HEK293 (cell line): ENCODE results near the gene PKN1.

Experiments used
- ELK4 ChIP-seq: IDR thresholded peaks from 2 replicates; pipeline ENCODE4 v1.6.1; 2011; ENCODE audit warnings: mild to moderate bottlenecking, low read depth, low read length, borderline replicate concordance
- GLIS2 ChIP-seq: fragments of 450-650 bp; formaldehyde crosslinking; IDR thresholded peaks from 2 replicates; pipeline ENCODE4 v1.5.1; 2016; ENCODE audit warnings: missing biosample characterization, missing genetic modification characterization
- KLF1 ChIP-seq: fragments of 450-650 bp; formaldehyde crosslinking; IDR thresholded peaks from 2 replicates; pipeline ENCODE4 v1.5.1; 2016; ENCODE audit warnings: missing biosample characterization, missing genetic modification characterization
- KLF17 ChIP-seq: fragments of 450-650 bp; formaldehyde crosslinking; IDR thresholded peaks from 2 replicates; pipeline ENCODE4 v1.5.1; 2016; ENCODE audit warnings: missing biosample characterization, missing genetic modification characterization
- KLF8 ChIP-seq: fragments of 450-650 bp; formaldehyde crosslinking; IDR thresholded peaks from 2 replicates; pipeline ENCODE4 v1.5.1; 2016; ENCODE audit warnings: missing biosample characterization, missing genetic modification characterization
- KLF9 ChIP-seq: fragments of 450-650 bp; formaldehyde crosslinking; IDR thresholded peaks from 2 replicates; pipeline ENCODE4 v1.5.1; 2016; ENCODE audit warnings: missing biosample characterization, missing genetic modification characterization, low read depth
- MEIS1 ChIP-seq: sonication (generic); formaldehyde crosslinking; IDR thresholded peaks from 2 replicates; pipeline ENCODE4 v1.8.1; 2022; ENCODE audit warnings: missing genetic modification reagents, mild to moderate bottlenecking, borderline replicate concordance
- OVOL3 ChIP-seq: fragments of 450-650 bp; formaldehyde crosslinking; IDR thresholded peaks from 2 replicates; pipeline ENCODE4 v1.5.1; 2016; ENCODE audit warnings: missing biosample characterization, missing genetic modification characterization
- PBX3 ChIP-seq: sonication (generic); formaldehyde crosslinking; IDR thresholded peaks from 2 replicates; pipeline ENCODE4 v1.8.1; 2022; ENCODE audit warnings: mild to moderate bottlenecking, moderate library complexity, missing genetic modification reagents
- SP7 ChIP-seq: fragments of 450-650 bp; formaldehyde crosslinking; IDR thresholded peaks from 2 replicates; pipeline ENCODE4 v1.5.1; 2016; ENCODE audit warnings: missing biosample characterization, missing genetic modification characterization
- ZBTB44 ChIP-seq: fragments of 450-650 bp; IDR thresholded peaks from 2 replicates; pipeline ENCODE4 v1.5.1; 2018; ENCODE audit warnings: missing biosample characterization, mild to moderate bottlenecking, missing genetic modification characterization
- ZFHX2 ChIP-seq: fragments of 450-650 bp; formaldehyde crosslinking; conservative IDR thresholded peaks from 2 replicates; pipeline ENCODE4 v1.5.1; 2016; ENCODE audit warnings: missing biosample characterization, missing genetic modification characterization
- ZNF138 ChIP-seq: fragments of 450-650 bp; formaldehyde crosslinking; IDR thresholded peaks from 2 replicates; pipeline ENCODE4 v1.5.1; 2016; ENCODE audit warnings: missing biosample characterization, missing genetic modification characterization, borderline replicate concordance
- ZNF146 ChIP-seq: fragments of 450-650 bp; formaldehyde crosslinking; IDR thresholded peaks from 2 replicates; pipeline ENCODE4 v1.5.1; 2016; ENCODE audit warnings: missing biosample characterization, missing genetic modification characterization
- ZNF174 ChIP-seq: fragments of 450-650 bp; formaldehyde crosslinking; IDR thresholded peaks from 2 replicates; pipeline ENCODE4 v1.5.0; 2017; ENCODE audit warnings: missing biosample characterization, mild to moderate bottlenecking, missing genetic modification characterization
- ZNF2 ChIP-seq: fragments of 450-650 bp; formaldehyde crosslinking; IDR thresholded peaks from 2 replicates; pipeline ENCODE4 v1.5.1; 2016; ENCODE audit warnings: missing biosample characterization, missing genetic modification characterization
- ZNF214 ChIP-seq: fragments of 450-650 bp; formaldehyde crosslinking; IDR thresholded peaks from 2 replicates; pipeline ENCODE4 v1.5.1; 2017; ENCODE audit warnings: missing biosample characterization, mild to moderate bottlenecking, missing genetic modification characterization, borderline replicate concordance
- ZNF37A ChIP-seq: fragments of 450-650 bp; IDR thresholded peaks from 2 replicates; pipeline ENCODE4 v1.5.1; 2018; ENCODE audit warnings: missing biosample characterization, missing genetic modification characterization
- ZNF398 ChIP-seq: fragments of 450-650 bp; formaldehyde crosslinking; IDR thresholded peaks from 2 replicates; pipeline ENCODE4 v1.5.1; 2017; ENCODE audit warnings: missing biosample characterization, missing genetic modification characterization
- ZNF513 ChIP-seq: fragments of 450-650 bp; IDR thresholded peaks from 2 replicates; pipeline ENCODE4 v1.5.1; 2018; ENCODE audit warnings: missing biosample characterization, missing genetic modification characterization
- ZNF514 ChIP-seq: fragments of 450-650 bp; formaldehyde crosslinking; IDR thresholded peaks from 2 replicates; pipeline ENCODE4 v1.5.1; 2016; ENCODE audit warnings: missing biosample characterization, missing genetic modification characterization
- ZNF677 ChIP-seq: fragments of 450-650 bp; IDR thresholded peaks from 2 replicates; pipeline ENCODE4 v1.5.0; 2018; ENCODE audit warnings: missing biosample characterization, mild to moderate bottlenecking, missing genetic modification characterization, moderate library complexity
- ZNF785 ChIP-seq: fragments of 450-650 bp; formaldehyde crosslinking; IDR thresholded peaks from 2 replicates; pipeline ENCODE4 v1.5.1; 2016; ENCODE audit warnings: missing biosample characterization, missing genetic modification characterization
- ZSCAN16 ChIP-seq: fragments of 450-650 bp; formaldehyde crosslinking; IDR thresholded peaks from 2 replicates; pipeline ENCODE4 v1.5.1; 2016; ENCODE audit warnings: missing biosample characterization, missing genetic modification characterization
- ZSCAN30 ChIP-seq: fragments of 450-650 bp; IDR thresholded peaks from 2 replicates; pipeline ENCODE4 v1.5.1; 2018; ENCODE audit warnings: missing biosample characterization, mild to moderate bottlenecking, missing genetic modification characterization, moderate library complexity
- ZSCAN4 ChIP-seq: fragments of 450-650 bp; formaldehyde crosslinking; IDR thresholded peaks from 2 replicates; pipeline ENCODE4 v1.5.1; 2017; ENCODE audit warnings: missing biosample characterization, missing genetic modification characterization
- ZSCAN5A ChIP-seq: fragments of 450-650 bp; formaldehyde crosslinking; IDR thresholded peaks from 2 replicates; pipeline ENCODE4 v1.5.1; 2016; ENCODE audit warnings: missing biosample characterization, missing genetic modification characterization
- ZXDB ChIP-seq: fragments of 450-650 bp; formaldehyde crosslinking; IDR thresholded peaks from 2 replicates; pipeline ENCODE4 v1.5.1; 2016; ENCODE audit warnings: missing biosample characterization, missing genetic modification characterization

Gene PKN1

GRCh38 chr19:14517840-14518505, 84.9 kb downstream of the PKN1 start, which contains the start of gene DNAJB1 (continued):
- peak; percentile 13; the same call in 1 of the 2 replicates for TF ChIP-seq ZBTB44 (tag by site-specific recombination)
- TF ChIP-seq OVOL3 (tag by site-specific recombination), result peak; percentile 63; the same call in 1 of the 2 replicates
- no peak for TF ChIP-seq ZNF514
- TF ChIP-seq ZNF214, result no peak
- peak; percentile 38 for TF ChIP-seq SP7 (tag by site-specific recombination)
- TF ChIP-seq ZFHX2, result peak; percentile 6; the same call in 1 of the 2 replicates
- TF ChIP-seq KLF1 (tag by site-specific recombination), result peak; percentile 54; the same call in 1 of the 2 replicates
- peak; percentile 67 for TF ChIP-seq ZNF2 (tag by site-specific recombination)
- TF ChIP-seq ZSCAN5A (tag by site-specific recombination), result peak; percentile 69; the same call in 1 of the 2 replicates
- peak; percentile 49 for TF ChIP-seq ZNF398 (tag by site-specific recombination)
- no peak; the same call in 1 of the 2 replicates for TF ChIP-seq PBX3 (CRISPR knock-in tag)
- no peak; the same call in 1 of the 2 replicates for TF ChIP-seq ZNF138 (tag by site-specific recombination)
- TF ChIP-seq ELK4, result 0 out of 2 replicates have a peak, but pooled peaks have one; percentile 64
- TF ChIP-seq GLIS2 (tag by site-specific recombination), result peak; percentile 78
- peak; percentile 35; the same call in 1 of the 2 replicates for TF ChIP-seq ZNF146 (tag by site-specific recombination)
- no peak for TF ChIP-seq ZSCAN4 (tag by site-specific recombination)
- TF ChIP-seq MEIS1 (CRISPR knock-in tag), result no peak
- TF ChIP-seq ZSCAN16, result peak; percentile 23; the same call in 1 of the 2 replicates
- no peak for TF ChIP-seq ZNF785 (tag by site-specific recombination)
- no peak for TF ChIP-seq ZNF174 (tag by site-specific recombination)
- TF ChIP-seq ZNF37A (tag by site-specific recombination), result peak; percentile 54; the same call in 1 of the 2 replicates
- TF ChIP-seq KLF8 (tag by site-specific recombination), result 0 out of 2 replicates have a peak, but pooled peaks have one; percentile 45
- TF ChIP-seq ZSCAN30 (tag by site-specific recombination), result peak; percentile 67; the same call in 1 of the 2 replicates
- 0 out of 2 replicates have a peak, but pooled peaks have one; percentile 8 for TF ChIP-seq ZNF677 (tag by site-specific recombination)
- TF ChIP-seq KLF17, result peak; percentile 58
- peak; percentile 81 for TF ChIP-seq ZXDB
- 0 out of 2 replicates have a peak, but pooled peaks have one; percentile 25 for TF ChIP-seq ZNF513 (tag by site-specific recombination)
- TF ChIP-seq KLF9, result peak; percentile 75
